A549 treated with CpdA at 1 μM for 4 hours (cell line): ENCODE data around the gene DNMT3B. TPM values are rescaled to one million over a fixed set of nuclear protein-coding genes. Genes with fewer than 3 reads are reported as not detected.

ENCODE experiments used
- total RNA-seq: library from RNA; stranded (reverse); fragments of 200-300 nt; extraction: Qiagen RNA extraction; gene quantifications from 5 replicates; pipeline ENCODE4 v1.2.3, GENCODE V29; 2022; ENCODE audit warnings: low read depth

DNMT3B gene
- 3.9 to 5.2 TPM (median 4.6 TPM) in 5 replicates for total RNA-seq

DNA sequence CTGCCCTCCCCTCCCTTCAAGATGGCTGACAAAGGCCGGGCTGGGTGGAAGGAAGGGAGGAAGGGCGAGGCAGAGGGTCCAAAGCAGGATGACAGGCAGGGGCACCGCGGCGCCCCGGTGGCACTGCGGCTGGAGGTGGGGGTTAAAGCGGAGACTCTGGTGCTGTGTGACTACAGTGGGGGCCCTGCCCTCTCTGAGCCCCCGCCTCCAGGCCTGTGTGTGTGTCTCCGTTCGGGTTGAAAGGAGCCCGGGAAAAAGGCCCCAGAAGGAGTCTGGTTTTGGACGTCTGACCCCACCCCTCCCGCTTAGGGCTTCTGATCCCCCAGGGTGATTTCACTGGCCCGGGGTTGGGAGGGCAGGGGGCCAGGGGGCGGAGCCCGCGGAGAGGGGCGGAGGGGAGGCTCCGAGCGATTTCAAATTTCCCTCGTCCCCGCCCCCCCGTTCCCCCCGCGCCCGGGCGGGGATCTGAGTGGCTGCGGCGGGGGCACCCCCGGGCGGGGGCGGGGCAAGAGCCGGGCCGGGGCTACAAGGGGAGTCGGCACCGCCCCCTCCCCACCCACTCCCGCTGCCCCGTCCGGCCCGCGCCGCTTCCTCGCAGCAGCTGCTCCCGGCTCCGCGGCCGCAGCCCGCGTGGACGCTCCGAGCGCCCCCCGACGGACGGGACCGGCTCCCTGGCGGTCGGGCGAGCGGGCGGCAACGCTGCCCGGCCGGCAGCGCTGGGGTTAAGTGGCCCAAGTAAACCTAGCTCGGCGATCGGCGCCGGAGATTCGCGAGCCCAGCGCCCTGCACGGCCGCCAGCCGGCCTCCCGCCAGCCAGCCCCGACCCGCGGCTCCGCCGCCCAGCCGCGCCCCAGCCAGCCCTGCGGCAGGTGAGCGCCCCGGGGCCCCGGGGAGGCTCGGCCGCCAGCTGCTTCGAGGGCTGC is at the start of gene DNMT3B:
TSS of gene DNMT3B (plus strand) at position 555 of the 923 bp plus-strand sequence. CDS start 17,939 bp downstream, outside the sequence.

DNA sequence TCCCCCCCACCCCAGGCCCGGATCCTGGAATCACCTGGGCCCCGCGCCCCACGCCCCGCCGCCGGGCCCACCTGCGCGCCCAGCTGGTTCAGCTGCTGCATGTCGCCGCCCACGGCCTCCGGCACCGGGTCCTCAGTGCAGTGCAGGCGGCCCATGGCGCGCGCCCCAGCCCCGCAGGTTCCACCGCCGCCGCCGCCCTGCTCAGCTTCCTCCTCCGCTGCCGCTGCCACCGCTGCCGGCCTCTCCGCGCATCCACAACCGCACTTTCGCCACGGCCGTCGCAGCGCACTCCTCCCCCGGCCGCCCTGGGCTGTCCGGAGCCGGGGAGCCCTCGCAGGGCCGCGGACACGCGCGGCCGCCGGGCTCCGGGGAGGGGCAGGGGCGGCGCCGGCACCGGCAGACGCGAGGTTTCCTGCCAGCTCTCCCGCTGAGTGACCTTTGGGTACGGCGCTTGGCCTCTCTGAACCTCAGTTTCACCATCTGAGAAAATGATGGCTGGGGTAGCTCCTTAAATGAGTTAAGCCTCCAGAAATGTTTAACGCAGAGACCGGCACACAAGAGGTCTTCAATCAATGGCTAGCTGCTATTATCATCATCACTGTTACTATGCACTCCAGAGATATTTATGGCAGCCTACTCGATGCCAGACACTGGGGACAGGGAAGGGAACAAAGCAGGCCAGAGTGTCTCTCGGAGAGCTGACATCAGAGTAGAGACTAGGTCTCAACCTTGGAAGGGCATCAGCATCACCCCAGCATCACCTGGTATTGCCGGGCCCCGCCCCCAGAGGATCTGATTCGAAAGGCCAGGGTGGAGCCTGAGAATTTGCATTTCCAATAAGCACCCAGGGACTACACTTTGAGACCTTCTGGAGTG is 18.7 kb upstream of the DNMT3B start, which contains the start of gene COMMD7:
TSS of gene COMMD7 (minus strand) at position 231 of the 876 bp plus-strand sequence. CDS start at position 155, 76 bp downstream.

Other genes with a start within 250 kb of the DNMT3B start
- gene NOL4L, start 177.1 kb upstream of the DNMT3B start, total RNA-seq = 9.1 to 12.5 TPM (median 11.7 TPM) in 5 replicates
- gene C20orf203, start 88.4 kb upstream of the DNMT3B start, total RNA-seq = not detected in 5 replicates
- 55.2 to 63.7 TPM (median 59.6 TPM) in 5 replicates for gene COMMD7, start 18.9 kb upstream of the DNMT3B start, total RNA-seq
- gene MAPRE1, start 57.6 kb downstream of the DNMT3B start, total RNA-seq = 138 to 168 TPM (median 146 TPM) in 5 replicates
- gene EFCAB8, start 96.5 kb downstream of the DNMT3B start, total RNA-seq = not detected in 5 replicates
- not detected in 5 replicates for gene SUN5, start 242.0 kb downstream of the DNMT3B start, total RNA-seq
- gene BPIFB2, start 245.3 kb downstream of the DNMT3B start, total RNA-seq = not detected in 5 replicates